ENCODE measurements around the gene SCAI.
"Not testable (repeated sequence)": the region's sequence is repeated elsewhere in the genome, so short reads cannot be mapped to it uniquely, and the experiment has no call there.

The SCAI gene

GRCh38 chr9:125143377-125144090 lies at the start of gene SCAI:
Gene SCAI, minus strand, starts transcription at chr9:125143528. Its CDS starts 91 bp downstream, at chr9:125143437.
- DNase-seq: peak; percentile 99

- peak; percentile 46 for DNase-seq
Measured at GRCh38 chr9:125190361-125190801, 47.1 kb upstream of the SCAI start.

- peak; percentile 98 for DNase-seq
Measured at GRCh38 chr9:125189361-125190289, 46.3 kb upstream of the SCAI start, which contains the start of gene PPP6C. Gene PPP6C, minus strand, starts transcription at chr9:125189803. Its CDS starts 85 bp downstream, at chr9:125189718.

GRCh38 chr9:125189011-125189360 lies 45.7 kb upstream of the SCAI start:
- DNase-seq: peak; percentile 37

GRCh38 chr9:125183561-125183960 lies 40.2 kb upstream of the SCAI start:
- DNase-seq: no peak

GRCh38 chr9:125183054-125183453 lies 39.7 kb upstream of the SCAI start:
- DNase-seq: no peak

GRCh38 chr9:125181756-125182155 lies 38.4 kb upstream of the SCAI start:
- not testable (repeated sequence) for DNase-seq

- DNase-seq: no peak
Measured at GRCh38 chr9:125180876-125181275, 37.5 kb upstream of the SCAI start.

- not testable (repeated sequence) for DNase-seq
Measured at GRCh38 chr9:125179776-125180175, 36.4 kb upstream of the SCAI start.

GRCh38 chr9:125177888-125178287 lies 34.6 kb upstream of the SCAI start:
- no peak for DNase-seq

- DNase-seq: no peak
Measured at GRCh38 chr9:125176636-125177035, 33.3 kb upstream of the SCAI start.

- DNase-seq: no peak
Measured at GRCh38 chr9:125172031-125172755, 28.9 kb upstream of the SCAI start.

GRCh38 chr9:125169895-125170294 lies 26.6 kb upstream of the SCAI start:
- no peak for DNase-seq

GRCh38 chr9:125166762-125167161 lies 23.4 kb upstream of the SCAI start:
- DNase-seq: no peak

GRCh38 chr9:125162891-125163290 lies 19.6 kb upstream of the SCAI start:
- DNase-seq: not testable (repeated sequence)

- no peak for DNase-seq
Measured at GRCh38 chr9:125161284-125161918, 18.1 kb upstream of the SCAI start.

GRCh38 chr9:125160750-125161149 lies 17.4 kb upstream of the SCAI start:
- no peak for DNase-seq

GRCh38 chr9:125156551-125156950 lies 13.2 kb upstream of the SCAI start:
- DNase-seq: no peak

GRCh38 chr9:125153712-125154367 lies 10.5 kb upstream of the SCAI start:
- no peak for DNase-seq

GRCh38 chr9:125151730-125152129 lies 8.4 kb upstream of the SCAI start:
- no peak for DNase-seq

- no peak for DNase-seq
Measured at GRCh38 chr9:125150349-125151245, 7.3 kb upstream of the SCAI start.

Measured in NCI-H69 (cell line).